SU-DHL-6 (cell line): ENCODE measurements around the gene GFRA4.

ENCODE experiments used
- CTCF ChIP-seq: fragments of 200-600 bp; sonication (generic); IDR thresholded peaks from one replicate; pipeline ENCODE4 v1.5.1; 2017; ENCODE audit warnings: antibody characterized with exemption, mild to moderate bottlenecking, low read length, moderate library complexity; ENCODE audit not compliant: insufficient read depth, poor library complexity, severe bottlenecking
- EZH2phosphoT487 ChIP-seq: fragments of 200-600 bp; sonication (generic), shearing (Covaris generic); conservative IDR thresholded peaks from 2 replicates; pipeline ENCODE4 v1.6.1; 2018; ENCODE audit warnings: mild to moderate bottlenecking, antibody characterized with exemption, low read length, moderate library complexity, mixed read lengths

- no peak for TF ChIP-seq CTCF
- no peak for TF ChIP-seq EZH2phosphoT487
These were observed 34.5 kb upstream of the GFRA4 start for GRCh38 chr20:3697588-3698305.
